ENCODE data around the gene LTBP3.

The LTBP3 gene

DNA sequence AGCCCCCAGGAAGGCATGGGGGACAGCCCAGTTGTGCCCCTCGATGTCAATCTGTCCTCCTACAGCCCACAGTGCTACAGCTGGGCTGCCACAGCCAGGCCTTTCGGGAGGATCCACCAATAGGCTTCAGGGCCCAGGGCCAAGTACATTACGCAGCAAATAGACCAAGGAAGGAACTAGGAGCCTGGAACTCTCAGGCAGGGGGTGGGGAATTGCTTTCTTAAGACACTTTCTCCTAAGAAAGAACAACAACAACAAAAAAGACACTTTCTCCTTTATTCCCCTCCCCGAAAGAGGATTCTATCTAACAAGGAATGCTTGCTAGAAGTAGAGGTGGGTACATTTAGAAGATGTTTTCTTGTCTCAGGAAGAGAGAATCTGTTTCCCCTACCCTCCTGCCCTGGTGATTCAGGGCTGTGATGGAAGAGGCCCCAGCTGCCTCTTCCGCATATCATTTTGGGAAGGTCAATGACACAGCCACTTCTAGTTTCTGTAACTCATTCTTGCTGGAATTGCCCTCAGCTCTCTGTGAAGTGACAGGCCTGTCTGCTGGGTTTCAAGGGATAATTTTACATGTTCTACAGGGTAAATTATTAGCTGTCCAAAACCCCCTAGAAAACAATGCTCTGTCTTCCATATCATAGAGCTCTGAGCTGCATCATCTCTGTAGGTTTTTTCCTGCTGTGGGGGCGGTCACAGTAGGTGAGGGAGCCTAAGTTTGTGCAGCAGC is 65.4 kb downstream of the LTBP3 start:
- DNase-seq: no peak

DNA sequence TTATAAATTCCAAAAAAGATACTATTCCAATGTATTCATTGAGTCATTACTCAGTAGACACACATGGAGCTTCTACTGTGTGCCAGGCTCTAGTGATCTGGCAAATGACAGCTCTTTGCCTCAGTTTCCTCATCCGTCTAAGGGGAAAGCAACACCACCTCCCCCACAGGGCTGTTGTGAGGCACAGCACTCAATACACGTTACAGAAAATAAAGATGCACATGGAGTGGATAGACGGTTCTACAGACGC is 65.8 kb downstream of the LTBP3 start:
- no peak for DNase-seq

DNA sequence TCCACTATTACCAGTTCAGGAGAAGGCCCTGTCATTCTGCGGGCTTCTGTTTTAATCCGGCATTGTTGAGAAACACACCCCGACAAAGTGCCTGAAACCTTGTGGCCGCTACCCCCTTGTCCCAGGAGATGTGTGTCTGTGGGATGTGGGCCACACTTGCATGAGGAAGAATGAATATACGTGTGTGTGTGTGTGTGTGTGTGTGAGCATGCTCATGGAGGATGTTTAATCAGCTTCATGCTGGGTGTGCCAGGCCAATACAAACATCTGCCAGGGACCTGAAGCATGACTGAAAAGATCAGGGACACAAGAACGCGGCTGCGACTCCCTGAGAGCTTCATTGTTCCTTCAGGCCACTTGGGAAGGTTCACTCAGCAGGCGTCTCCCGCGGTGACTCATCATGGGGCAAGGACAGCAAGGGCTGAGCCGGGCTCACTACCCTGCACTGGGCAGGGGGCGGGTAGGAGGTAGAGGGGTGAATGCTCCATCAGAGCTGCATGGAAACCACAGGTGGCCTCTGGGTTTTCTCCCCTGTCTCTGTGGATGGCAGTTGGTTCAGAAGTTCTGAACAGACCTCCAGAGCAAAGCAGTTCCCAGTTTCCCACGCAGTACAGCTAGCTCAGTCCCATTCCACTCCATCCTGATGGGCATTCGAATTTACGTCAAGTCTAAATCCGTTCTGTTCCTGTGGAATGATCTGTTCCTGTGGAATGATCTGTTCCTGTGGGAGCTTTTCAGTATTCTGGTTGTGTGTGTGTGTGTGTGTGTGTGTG is 66.4 kb downstream of the LTBP3 start:
- no peak for DNase-seq

DNA sequence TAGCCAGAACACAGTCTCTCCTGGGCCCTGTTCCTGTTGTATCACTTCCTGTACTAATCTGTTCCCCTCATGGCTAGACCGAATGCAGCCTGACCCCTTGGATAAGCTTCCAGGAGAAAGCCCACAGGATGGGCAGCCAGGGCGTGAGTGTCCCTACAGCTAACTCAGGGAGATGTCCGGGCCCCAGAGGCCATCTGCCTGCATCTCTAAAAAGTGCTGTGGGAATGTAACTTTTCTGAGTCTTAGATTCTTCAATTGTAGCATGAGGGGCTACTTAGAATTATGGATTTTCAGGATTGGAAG is 67.0 kb downstream of the LTBP3 start:
- DNase-seq: no peak

DNA sequence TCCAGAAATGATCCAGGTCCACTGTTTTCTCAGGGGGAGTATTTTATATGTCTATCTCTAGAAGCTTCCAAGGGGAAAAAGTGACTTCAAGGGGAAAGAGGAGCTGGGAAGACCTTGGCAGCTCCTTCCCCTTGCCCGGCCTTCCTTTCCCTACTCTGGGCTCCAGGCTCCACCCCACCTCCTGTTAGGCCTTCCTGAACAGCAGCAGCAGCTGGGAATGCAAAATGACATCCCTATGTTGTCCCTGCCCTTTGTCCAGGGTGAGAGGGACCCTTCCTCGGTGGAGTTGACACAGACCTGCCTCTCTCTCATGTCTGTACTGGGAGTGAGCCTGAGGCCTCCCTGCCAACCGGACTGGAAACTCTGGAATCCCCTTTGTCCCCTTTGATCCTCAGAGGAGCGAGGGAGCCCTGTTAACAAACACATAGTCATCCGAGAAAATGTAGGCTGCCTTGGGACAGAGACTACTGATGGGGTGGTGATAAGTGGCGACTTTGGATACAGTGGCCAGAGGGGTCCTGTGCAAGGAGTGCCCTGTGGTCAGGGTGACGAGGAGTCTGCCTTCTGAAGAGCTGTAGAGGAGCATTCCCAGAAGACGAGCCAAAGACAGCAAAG is 68.3 kb downstream of the LTBP3 start:
- DNase-seq: no peak

DNA sequence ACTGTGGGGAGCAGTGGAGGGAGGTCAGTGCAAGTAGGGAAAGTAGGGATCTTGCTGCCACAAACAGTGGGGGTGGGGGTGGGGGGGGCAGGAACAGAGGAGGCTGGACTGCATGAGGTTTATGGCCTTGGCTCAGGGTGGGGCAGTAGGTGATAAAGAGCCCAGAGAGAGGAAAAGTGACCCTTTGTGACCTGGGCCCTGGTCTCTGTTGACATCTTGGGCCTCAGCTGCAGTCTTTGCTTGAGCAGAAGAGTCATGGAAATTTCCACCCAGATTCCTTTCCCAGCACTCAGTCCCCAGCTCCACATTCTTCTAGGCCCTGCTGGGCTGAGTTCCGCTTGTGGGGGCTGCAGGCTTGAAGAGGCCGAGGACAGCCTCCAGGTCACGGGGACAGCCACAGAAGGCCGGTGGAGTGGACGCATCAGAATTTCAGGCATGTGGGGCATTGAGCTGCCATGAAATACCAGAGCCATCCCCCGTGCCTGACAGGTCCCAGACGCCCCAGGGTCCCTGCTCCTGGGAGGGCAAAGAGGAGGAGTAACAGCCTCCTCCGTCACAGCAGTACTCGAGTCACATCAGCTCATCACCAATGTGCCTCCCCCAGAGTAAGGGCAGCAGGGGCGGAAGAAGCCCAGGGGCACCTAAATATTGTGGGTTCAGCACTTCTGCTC is 69.0 kb downstream of the LTBP3 start:
- DNase-seq: no peak

All from activated naive CD4-positive, alpha-beta T cell treated with Interleukin-2 at 50 U/mL for 16 hours (primary cell).